H1 (cell line): Measurements from ENCODE around the gene AQP4. TPM values are rescaled to one million over a fixed set of nuclear protein-coding genes. Genes with fewer than 3 reads are reported as not detected.

Experiments used
- CTCF ChIA-PET: fragments of 300-600 bp; sonication (Branson Sonifier 250); formaldehyde crosslinking; loops from one replicate; lab custom pipeline; 2021; ENCODE audit not compliant: partially characterized antibody; lab: Charles Lee
- POLR2A ChIA-PET: fragments of 300-600 bp; sonication (Branson Sonifier 250); formaldehyde crosslinking; loops from one replicate; lab custom pipeline; 2021; ENCODE audit warnings: inconsistent platforms; ENCODE audit not compliant: partially characterized antibody; lab: Charles Lee
- DNase-seq, 2 experiments: peaks; one replicate each; pipeline versions ENCODE4 v3.0.0 to v3.0.0-alpha.2; 2010 to 2022; ENCODE audit warnings: low spot score in 2 of 2, low read depth in 1 of 2, mixed read lengths in 1 of 2
- FAIRE-seq: peaks from 2 replicates; lab custom pipeline; 2011; peaks lifted over from hg19 to GRCh38; lab: Jason Lieb, UNC
- H2AFZ ChIP-seq: 2 replicates; pipeline ENCODE4 v1.8.1; 2012; ENCODE audit warnings: low read length, inconsistent platforms
- H2AK5ac ChIP-seq: 2 replicates; pipeline ENCODE4 v1.6.1; 2013; ENCODE audit warnings: low read depth, low read length
- H2BK120ac ChIP-seq: replicated peaks from 2 replicates; pipeline ENCODE3; 2013; ENCODE audit warnings: low read depth, low read length, inconsistent platforms
- H2BK12ac ChIP-seq: 2 replicates; pipeline ENCODE4 v1.6.1; 2013; ENCODE audit warnings: low read depth, low read length
- H2BK15ac ChIP-seq: 2 replicates; pipeline ENCODE4 v1.6.1; 2013; ENCODE audit warnings: low read length
- H2BK20ac ChIP-seq: 2 replicates; pipeline ENCODE4 v1.6.1; 2013; ENCODE audit warnings: low read length
- H2BK5ac ChIP-seq: 2 replicates; pipeline ENCODE4 v1.6.1; 2013; ENCODE audit warnings: low read depth, low read length
- H3K14ac ChIP-seq: 2 replicates; pipeline ENCODE4 v1.6.1; 2013; ENCODE audit warnings: inconsistent platforms; ENCODE audit not compliant: insufficient read length
- H3K18ac ChIP-seq: 2 replicates; pipeline ENCODE4 v1.6.1; 2013; ENCODE audit warnings: low read length; ENCODE audit errors: extremely low read depth
- H3K23ac ChIP-seq: 2 replicates; pipeline ENCODE4 v1.6.1; 2013; ENCODE audit warnings: inconsistent platforms; ENCODE audit not compliant: insufficient read length
- H3K23me2 ChIP-seq: 2 replicates; pipeline ENCODE4 v1.6.1; 2013; ENCODE audit warnings: low read depth, low read length
- H3K27ac ChIP-seq: 2 replicates; pipeline ENCODE4 v1.6.1; 2011; ENCODE audit warnings: low read depth, low read length, inconsistent platforms
- H3K27me3 ChIP-seq, 4 experiments: replicated peaks in 1 of 4; 1 replicate in 1 of 4; 2 replicates in 3 of 4; pipeline versions ENCODE4 v1.6.1 to v1.8.1; 2011 to 2013; ENCODE audit warnings: low read length in 3 of 4, mild to moderate bottlenecking in 3 of 4, inconsistent platforms in 2 of 4, mixed read lengths in 2 of 4, moderate library complexity in 1 of 4; ENCODE audit not compliant: control insufficient read depth in 3 of 4, insufficient read depth in 3 of 4; ENCODE audit errors: extremely low read depth in 1 of 4
- H3K36me3 ChIP-seq, 4 experiments: 2 replicates each; pipeline versions ENCODE4 v1.6.1 to v1.8.1; 2011 to 2013; ENCODE audit warnings: mild to moderate bottlenecking in 4 of 4, low read length in 3 of 4, moderate library complexity in 2 of 4, control low read depth in 1 of 4, inconsistent platforms in 1 of 4; ENCODE audit not compliant: insufficient read depth in 4 of 4, control insufficient read depth in 2 of 4
- H3K4ac ChIP-seq: replicated peaks from 2 replicates; pipeline ENCODE3; 2013; ENCODE audit warnings: low read length, low read depth, mixed read lengths, inconsistent platforms; ENCODE audit not compliant: insufficient read length
- H3K4me1 ChIP-seq, 4 experiments: replicated peaks in 1 of 4; 1 replicate in 1 of 4; 2 replicates in 3 of 4; pipeline versions ENCODE4 v1.6.1 to v1.8.1; 2011 to 2013; ENCODE audit warnings: low read length in 3 of 4, inconsistent platforms in 2 of 4, mixed read lengths in 1 of 4; ENCODE audit not compliant: insufficient read depth in 4 of 4, control insufficient read depth in 3 of 4
- H3K4me2 ChIP-seq, 2 experiments: 2 replicates each; pipeline versions ENCODE4 v1.6.1 to v1.8.1; 2011 to 2013; ENCODE audit warnings: low read depth in 2 of 2, low read length in 2 of 2, control low read depth in 1 of 2, inconsistent platforms in 1 of 2, mild to moderate bottlenecking in 1 of 2; ENCODE audit not compliant: insufficient read depth in 1 of 2
- H3K4me3 ChIP-seq, 4 experiments: fragments of 200-600, 300-600 bp in 1 of 4; sonication (generic), shearing (Covaris generic), sonication (Bioruptor Twin) in 1 of 4; 2 replicates each; pipeline versions ENCODE4 v1.5.1 to v1.8.1; 2011 to 2016; ENCODE audit warnings: low read length in 4 of 4, low read depth in 3 of 4, control low read depth in 2 of 4, inconsistent platforms in 2 of 4, mild to moderate bottlenecking in 2 of 4, mixed read lengths in 1 of 4, moderate library complexity in 1 of 4; ENCODE audit not compliant: insufficient read depth in 2 of 4; ENCODE audit errors: extremely low read depth in 1 of 4
- H3K56ac ChIP-seq: replicated peaks from 2 replicates; pipeline ENCODE3; 2013; ENCODE audit warnings: low read depth, mild to moderate bottlenecking, mixed read lengths, low read length, inconsistent platforms; ENCODE audit not compliant: insufficient read length
- H3K79me1 ChIP-seq: 2 replicates; pipeline ENCODE4 v1.6.1; 2013; ENCODE audit warnings: low read depth, low read length, control low read depth
- H3K79me2 ChIP-seq, 2 experiments: 2 replicates each; pipeline versions ENCODE4 v1.6.1 to v1.8.1; 2012 to 2013; ENCODE audit warnings: low read length in 2 of 2, mild to moderate bottlenecking in 2 of 2, inconsistent platforms in 1 of 2; ENCODE audit not compliant: insufficient read depth in 2 of 2, control insufficient read depth in 1 of 2
- H3K9ac ChIP-seq, 4 experiments: replicated peaks in 1 of 4; 1 replicate in 1 of 4; 2 replicates in 3 of 4; pipeline versions ENCODE4 v1.6.1 to v1.8.1; 2011 to 2013; ENCODE audit warnings: low read depth in 3 of 4, low read length in 3 of 4, control low read depth in 2 of 4, mild to moderate bottlenecking in 2 of 4, moderate library complexity in 2 of 4, inconsistent platforms in 1 of 4; ENCODE audit errors: extremely low read depth in 1 of 4
- H3K9me3 ChIP-seq, 2 experiments: 2 replicates each; pipeline versions ENCODE4 v1.6.1 to v1.8.1; 2012 to 2013; ENCODE audit warnings: mild to moderate bottlenecking in 2 of 2, moderate library complexity in 2 of 2, control low read depth in 1 of 2, inconsistent platforms in 1 of 2, low read depth in 1 of 2, low read length in 1 of 2, mixed read lengths in 1 of 2; ENCODE audit not compliant: insufficient read depth in 2 of 2
- H4K20me1 ChIP-seq, 2 experiments: replicated peaks in 1 of 2; 2 replicates each; pipeline versions ENCODE3 to v1.8.1; 2011 to 2013; ENCODE audit warnings: inconsistent platforms in 2 of 2, low read length in 2 of 2, mild to moderate bottlenecking in 1 of 2; ENCODE audit not compliant: insufficient read depth in 2 of 2, control insufficient read depth in 1 of 2
- H4K5ac ChIP-seq: 2 replicates; pipeline ENCODE4 v1.6.1; 2013; ENCODE audit warnings: low read length, low read depth, mixed read lengths, inconsistent platforms; ENCODE audit not compliant: insufficient read length
- H4K8ac ChIP-seq: 2 replicates; pipeline ENCODE4 v1.8.0; 2013; ENCODE audit warnings: mild to moderate bottlenecking, moderate library complexity, low read length, inconsistent platforms; ENCODE audit not compliant: insufficient read depth; ENCODE audit errors: extremely low read depth
- H4K91ac ChIP-seq: replicated peaks from 2 replicates; pipeline ENCODE3; 2013; ENCODE audit warnings: low read length, mixed read lengths, inconsistent platforms; ENCODE audit not compliant: insufficient read length
- GTF2F1 ChIP-seq: IDR thresholded peaks from 2 replicates; pipeline ENCODE4 v1.6.1; 2012; ENCODE audit warnings: low read depth, low read length, improper control_type of control experiment, borderline replicate concordance
- JUND ChIP-seq: IDR thresholded peaks from 2 replicates; pipeline ENCODE4 v1.6.1; 2011; ENCODE audit warnings: mild to moderate bottlenecking, improper control_type of control experiment, low read length
- RAD21 ChIP-seq, 2 experiments: IDR thresholded peaks in 1 of 2; conservative IDR thresholded peaks in 1 of 2; 2 replicates each; pipeline ENCODE4 v1.6.1; 2011; ENCODE audit warnings: low read depth in 2 of 2, low read length in 2 of 2, improper control_type of control experiment in 1 of 2, inconsistent platforms in 1 of 2, mild to moderate bottlenecking in 1 of 2, moderate library complexity in 1 of 2
- WGBS, 2 experiments: shearing (Covaris generic) in 1 of 2; methylation state at CpG; one replicate each; pipeline versions ENCODE4 v1.1.6 to v1.1.7; 2013 to 2015; ENCODE audit warnings: low lambda C conversion rate in 2 of 2, mixed read lengths in 2 of 2, inconsistent platforms in 1 of 2, low coverage in 1 of 2, missing lambda C conversion rate in 1 of 2; ENCODE audit not compliant: insufficient replicate concordance in 2 of 2, insufficient coverage in 1 of 2, insufficient read length in 1 of 2; ENCODE audit errors: extremely low coverage in 1 of 2, missing lambda C conversion rate in 1 of 2; 5-methylcytosine and 5-hydroxymethylcytosine counted together
- polyA plus RNA-seq, 7 experiments: library from polyadenylated mRNA; depleted of rRNA in 3 of 7; stranded (reverse) in 5 of 7; unstranded in 2 of 7; fragments of >200 nt in 5 of 7; fragments of 200-250 nt in 2 of 7; gene quantifications; 1 replicate in 5 of 7; 2 replicates in 1 of 7; 4 replicates in 1 of 7; pipeline versions ENCODE4 v1.2.1 to v1.2.3, GENCODE V29; 2011 to 2013; ENCODE audit warnings: missing spikeins in 2 of 7, mixed read lengths in 2 of 7
- total RNA-seq: library from RNA; stranded (reverse); fragmentation: NEBNext Ultra II Directional; extraction: Animal tissue kit (Norgen Biotek cat#: 25700); gene quantifications from 2 replicates; pipeline ENCODE4 v1.2.1, GENCODE V29; 2021
- TF ChIP-seq, protein P1 (sequence below), 3 experiments: IDR thresholded peaks; 1 replicate in 2 of 3; 2 replicates in 1 of 3; pipeline versions ENCODE4 v1.5.1 to v1.6.1; 2011; ENCODE audit warnings: low read length in 3 of 3, mild to moderate bottlenecking in 3 of 3, inconsistent platforms in 2 of 3, low read depth in 1 of 3, moderate library complexity in 1 of 3; ENCODE audit not compliant: insufficient read depth in 1 of 3; ENCODE audit errors: control extremely low read depth in 1 of 3

Gene AQP4
- total and polyA plus RNA-seq, 2 of the 8 experiments (the other 6 are each of a cell fraction or from before 2014, with no cell fraction given), result 2.2 to 2.8 TPM

DNA sequence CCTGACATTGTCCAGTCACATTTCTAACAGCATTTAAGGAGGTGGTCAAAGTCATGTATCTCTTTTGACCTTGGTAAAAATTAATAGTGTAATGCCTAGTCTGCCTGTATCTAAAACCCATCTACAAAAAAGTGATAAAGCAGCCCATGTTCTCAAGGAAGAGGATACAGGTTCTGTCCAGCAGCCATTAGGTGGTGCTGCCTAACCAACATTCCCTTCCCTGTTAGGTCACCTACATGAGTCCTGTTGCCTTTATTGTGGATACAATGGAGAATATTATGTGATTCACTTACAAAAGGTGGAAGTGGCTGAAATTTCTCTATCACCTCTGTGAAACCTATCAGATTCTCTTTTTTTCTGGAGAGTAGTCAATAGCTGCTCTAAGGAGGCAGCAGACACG is 52.5 kb downstream of the AQP4 start:
- no peaks in the 10 kb centered on the region for H3K4me1 ChIP-seq
- H2BK120ac ChIP-seq, result no peak overlapping the region
- no peak overlapping the region for H3K4me3 ChIP-seq
- no peak overlapping the region for H4K5ac ChIP-seq
- H3K4me2 ChIP-seq, result no peak overlapping the region
- no peaks in the 10 kb centered on the region for H4K20me1 ChIP-seq
- peak overlapping the region; percentile 77; the same call in 1 of the 2 replicates for H2AFZ ChIP-seq
- no peak overlapping the region for H4K91ac ChIP-seq
- peak; percentile 80 for FAIRE-seq
- H4K8ac ChIP-seq, result no peak overlapping the region
- H3K23ac ChIP-seq, result no peak overlapping the region
- H2BK5ac ChIP-seq, result no peak overlapping the region
- H3K4ac ChIP-seq, result no peak overlapping the region
- no peak overlapping the region for H3K56ac ChIP-seq
- ChIA-PET CTCF (interaction anchor here (0.8 to 3.0 kb wide), 9 partner anchors 9 to 192 kb away, joined by 3 to 9 read pairs (median 4); no protein-coding TSS in a partner anchor), POLR2A (no interaction called here)
- no peak overlapping the region for H2AK5ac ChIP-seq
- H3K9me3 ChIP-seq, result no peaks in the 10 kb centered on the region
- TF ChIP-seq JUND (peak; percentile 34; the same call in 1 of the 2 replicates), GTF2F1 (no peak), RAD21 (IDR thresholded peaks at IDR 0.05 in 1 of 2, conservative IDR thresholded peaks at IDR 0.05 in 1 of 2; ENCODE audit: low read depth in 2 of 2, low read length in 2 of 2) (peak; percentile 90 to 92)
- TF ChIP-seq, protein P1, sequence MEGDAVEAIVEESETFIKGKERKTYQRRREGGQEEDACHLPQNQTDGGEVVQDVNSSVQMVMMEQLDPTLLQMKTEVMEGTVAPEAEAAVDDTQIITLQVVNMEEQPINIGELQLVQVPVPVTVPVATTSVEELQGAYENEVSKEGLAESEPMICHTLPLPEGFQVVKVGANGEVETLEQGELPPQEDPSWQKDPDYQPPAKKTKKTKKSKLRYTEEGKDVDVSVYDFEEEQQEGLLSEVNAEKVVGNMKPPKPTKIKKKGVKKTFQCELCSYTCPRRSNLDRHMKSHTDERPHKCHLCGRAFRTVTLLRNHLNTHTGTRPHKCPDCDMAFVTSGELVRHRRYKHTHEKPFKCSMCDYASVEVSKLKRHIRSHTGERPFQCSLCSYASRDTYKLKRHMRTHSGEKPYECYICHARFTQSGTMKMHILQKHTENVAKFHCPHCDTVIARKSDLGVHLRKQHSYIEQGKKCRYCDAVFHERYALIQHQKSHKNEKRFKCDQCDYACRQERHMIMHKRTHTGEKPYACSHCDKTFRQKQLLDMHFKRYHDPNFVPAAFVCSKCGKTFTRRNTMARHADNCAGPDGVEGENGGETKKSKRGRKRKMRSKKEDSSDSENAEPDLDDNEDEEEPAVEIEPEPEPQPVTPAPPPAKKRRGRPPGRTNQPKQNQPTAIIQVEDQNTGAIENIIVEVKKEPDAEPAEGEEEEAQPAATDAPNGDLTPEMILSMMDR (IDR thresholded peaks at IDR 0.05; ENCODE audit: control extremely low read depth in 1 of 3, insufficient read depth in 1 of 3, low read depth in 1 of 3, low read length in 3 of 3), result peak; percentile 7 to 78 (median 60)
- no peak overlapping the region for H2BK20ac ChIP-seq
- H3K9ac ChIP-seq, result no peak overlapping the region
- no peak overlapping the region for H3K14ac ChIP-seq
- peak in 1 of 2 experiments; percentile 17 for DNase-seq
- no peaks in the 10 kb centered on the region; the same call in 1 of the 2 replicates for H3K23me2 ChIP-seq
- no peaks in the 10 kb centered on the region; a peak in 1 of 7 replicates for H3K27me3 ChIP-seq
- no peaks in the 10 kb centered on the region for H3K79me1 ChIP-seq
- H3K36me3 ChIP-seq, result no peaks in the 10 kb centered on the region
- H2BK15ac ChIP-seq, result no peak overlapping the region
- H3K18ac ChIP-seq, result no peak overlapping the region
- no peak overlapping the region for H2BK12ac ChIP-seq
- no peaks in the 10 kb centered on the region for H3K79me2 ChIP-seq
- no peak overlapping the region for H3K27ac ChIP-seq
- WGBS, 2 experiments, result 57% methylated on average over 1 of the region's 1 CpG; no CpG with 5 or more reads in 1 of the 2 experiments
